AG09309 (cell line): ENCODE data around the gene AQR.
"Not testable (repeated sequence)": the region's sequence is repeated elsewhere in the genome, so short reads cannot be mapped to it uniquely, and the experiment has no call there.

Experiments used
- DNase-seq: peaks from one replicate; pipeline ENCODE4 v3.0.0-alpha.2; 2010; ENCODE audit warnings: low read depth
- H3K4me3 ChIP-seq: 2 replicates; pipeline ENCODE4 v1.5.1; 2011; ENCODE audit warnings: mild to moderate bottlenecking, low read depth, low read length, moderate library complexity; ENCODE audit not compliant: control insufficient read depth
- CTCF ChIP-seq: IDR thresholded peaks from 2 replicates; pipeline ENCODE4 v1.5.1; 2011; ENCODE audit warnings: mild to moderate bottlenecking, low read depth, low read length, inconsistent platforms; ENCODE audit not compliant: insufficient read depth, control insufficient read depth; ENCODE audit errors: missing control alignments

Gene AQR

DNA sequence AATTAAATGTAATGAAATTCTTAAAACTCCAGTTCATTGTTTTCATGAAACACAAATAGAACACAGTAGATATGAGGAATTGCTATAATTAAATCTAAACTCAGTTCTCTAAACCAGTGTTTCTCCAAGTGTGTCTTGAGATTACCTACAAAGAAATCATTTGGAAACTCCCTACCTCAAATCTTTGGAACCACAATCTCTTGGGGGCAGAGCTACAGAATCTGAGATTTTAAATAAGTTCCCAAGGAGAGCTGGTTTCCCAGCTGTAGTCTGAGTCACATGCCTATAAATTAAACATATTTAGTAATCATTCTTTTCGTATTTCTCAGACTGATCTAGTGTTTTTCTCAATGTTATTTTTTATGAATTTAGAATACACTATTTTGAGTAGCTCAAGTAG is 157.2 kb downstream of the AQR start:
- DNase-seq: peak; percentile 46
- no peak overlapping the region for H3K4me3 ChIP-seq
- TF ChIP-seq CTCF: no peak

GRCh38 chr15:34810443-34811129 is 159.0 kb downstream of the AQR start:
- TF ChIP-seq CTCF: no peak
- DNase-seq: peak; percentile 93
- H3K4me3 ChIP-seq: no peak overlapping the region

GRCh38 chr15:34809186-34809585 is 160.4 kb downstream of the AQR start:
- TF ChIP-seq CTCF: no peak
- no peak overlapping the region for H3K4me3 ChIP-seq
- DNase-seq: no peak

GRCh38 chr15:34808016-34808415 is 161.5 kb downstream of the AQR start:
- TF ChIP-seq CTCF: no peak
- no peak for DNase-seq
- H3K4me3 ChIP-seq: no peak overlapping the region

- not testable (repeated sequence) for DNase-seq, H3K4me3 ChIP-seq
These were observed 162.3 kb downstream of the AQR start for GRCh38 chr15:34807241-34807640.

DNA sequence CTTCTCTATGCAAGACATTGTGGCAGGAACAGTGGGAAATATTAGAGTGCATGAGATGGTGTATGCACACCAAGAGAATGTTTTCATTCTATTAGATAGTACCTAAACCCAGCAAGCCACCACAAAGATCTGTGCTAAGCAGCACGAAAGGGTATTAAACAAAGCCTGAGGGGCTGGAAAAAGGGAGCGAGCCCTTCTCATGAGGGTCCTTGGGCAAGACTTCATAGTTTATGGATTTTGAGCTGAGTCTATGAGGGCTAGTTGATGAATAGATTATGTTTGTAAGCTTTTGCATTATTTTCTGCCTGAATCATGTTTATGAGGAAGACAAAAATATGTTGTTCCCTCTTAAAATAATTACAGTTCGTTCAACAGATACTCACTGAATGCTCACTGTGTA is 164.8 kb downstream of the AQR start:
- H3K4me3 ChIP-seq: no peak overlapping the region
- DNase-seq: no peak
- no peak for TF ChIP-seq CTCF

DNA sequence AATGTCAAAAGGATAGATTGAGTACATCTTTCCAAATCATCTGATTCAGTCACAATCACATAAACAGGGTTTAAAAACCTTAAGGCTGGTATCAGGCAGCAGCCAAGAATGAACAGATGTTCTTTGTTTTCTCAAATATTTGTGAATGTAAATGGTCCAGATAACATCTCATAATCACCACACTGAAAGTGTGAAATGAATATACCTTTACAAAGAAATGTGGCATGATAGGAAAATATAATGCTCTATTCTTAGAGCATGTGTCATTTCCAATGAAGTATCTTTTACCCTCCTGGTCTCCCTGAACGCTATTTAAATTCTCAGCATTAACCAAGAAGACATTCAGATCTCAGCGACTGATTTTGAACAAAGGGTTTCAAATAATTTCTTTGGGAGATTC is 165.4 kb downstream of the AQR start:
- no peak for TF ChIP-seq CTCF
- no peak overlapping the region for H3K4me3 ChIP-seq
- DNase-seq: no peak
